ENCODE measurements around the gene MRPL22. TPM values are rescaled to one million over a fixed set of nuclear protein-coding genes. Genes with fewer than 3 reads are reported as not detected.

The MRPL22 gene
- total and polyA plus RNA-seq, 2 of the 4 experiments (the other 2 are of a cell fraction) = 13.3 to 58.0 TPM

DNA sequence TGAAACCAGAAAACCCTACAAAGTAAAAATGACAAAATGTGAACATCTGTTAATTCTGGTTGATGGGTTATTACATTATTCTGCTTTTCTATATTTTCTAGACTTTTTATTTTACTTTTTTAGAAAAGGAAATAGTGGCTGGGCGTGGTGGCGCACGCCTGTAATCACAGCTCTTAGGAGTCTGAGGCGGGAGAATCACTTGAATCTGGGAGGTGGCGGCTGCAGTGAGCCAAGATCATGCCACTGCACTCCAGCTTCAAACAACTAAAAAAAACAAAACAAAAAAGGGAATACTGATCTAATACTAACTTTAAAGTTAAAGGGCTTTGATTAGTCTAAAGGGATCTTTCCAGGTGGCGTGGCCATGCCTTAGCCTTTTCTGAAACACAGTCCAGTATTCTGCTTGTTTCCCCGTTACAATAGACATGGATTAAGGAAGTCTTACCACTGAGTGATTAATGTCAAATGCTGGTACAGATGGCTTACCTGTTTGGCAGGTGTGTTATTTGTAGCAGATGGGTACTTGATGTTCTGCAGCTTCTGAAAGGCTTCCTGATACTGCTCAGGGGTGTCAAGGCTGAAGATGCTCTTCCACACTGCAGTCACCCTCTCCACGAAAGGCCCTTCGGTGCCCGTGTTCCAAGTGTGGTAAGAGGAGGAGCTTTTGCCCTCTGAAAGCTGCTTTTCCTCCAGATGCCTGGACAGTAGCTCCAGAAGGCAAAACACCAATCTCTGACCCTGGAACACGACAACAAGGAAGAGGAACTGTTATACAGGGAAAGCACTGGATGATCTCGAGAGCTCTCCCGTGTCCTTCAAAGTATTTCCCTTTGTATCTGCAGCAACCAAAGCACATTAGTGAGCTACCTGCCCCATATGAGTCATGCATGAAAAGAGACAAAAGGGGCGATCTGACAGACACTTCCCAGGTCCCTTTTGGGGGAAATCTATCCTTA, 45.0 kb upstream of the MRPL22 start:
- CTCF ChIA-PET = no interaction called here
- no peaks in the 10 kb centered on the region for H4K20me1 ChIP-seq (ENCODE audit: insufficient read depth, low read length)
- no peaks in the 10 kb centered on the region for H3K27me3 ChIP-seq (ENCODE audit: control insufficient read depth, insufficient read depth, low read length)
- no peak overlapping the region for H2AK9ac ChIP-seq (replicated peaks; ENCODE audit: low read depth, low read length, poor library complexity)
- no peak overlapping the region for H2BK120ac ChIP-seq (ENCODE audit: low read depth, low read length)
- H3K79me1 ChIP-seq (ENCODE audit: low read depth in 1 of 2, low read length in 2 of 2) = no peaks in the 10 kb centered on the region
- H4K5ac ChIP-seq (ENCODE audit: low read depth, low read length) = no peak overlapping the region
- no peak overlapping the region for H2AFZ ChIP-seq (replicated peaks; ENCODE audit: low read length, poor library complexity)
- H2BK15ac ChIP-seq (ENCODE audit: low read depth, low read length) = no peak overlapping the region
- no peak for TF ChIP-seq MAZ (IDR thresholded peaks at IDR 0.05; ENCODE audit: borderline replicate concordance, low read depth, low read length)
- no peak for TF ChIP-seq CEBPB (IDR thresholded peaks at IDR 0.05; ENCODE audit: low read depth, low read length)
- TF ChIP-seq RCOR1 (IDR thresholded peaks at IDR 0.05; ENCODE audit: insufficient replicate concordance, low read length) = no peak
- TF ChIP-seq NFE2L2 (IDR thresholded peaks at IDR 0.05; ENCODE audit: low read depth, low read length) = no peak
- no peaks in the 10 kb centered on the region for H3K9me3 ChIP-seq (ENCODE audit: control insufficient read depth, insufficient read depth, low read length)
- H4K8ac ChIP-seq (ENCODE audit: low read depth in 2 of 2, low read length in 2 of 2) = no peak overlapping the region
- H3K56ac ChIP-seq (ENCODE audit: extremely low read depth, insufficient read depth, low read length) = no peak overlapping the region
- DNase-seq = no peak
- no peak overlapping the region for H3K4ac ChIP-seq (ENCODE audit: low read depth, low read length)
- no peak overlapping the region for H4K91ac ChIP-seq (ENCODE audit: insufficient read depth, low read depth, low read length)
- ATAC-seq (ENCODE audit: low read depth) = no peak
- no peak overlapping the region for H3K23ac ChIP-seq (ENCODE audit: low read depth, low read length)
- BruUV-seq (replicated peaks) = no TSS peak
- H3K4me2 ChIP-seq (ENCODE audit: low read depth, low read length) = no peak overlapping the region
- in situ Hi-C loops (cut with MboI; ENCODE audit: low sequenced_read_pairs) (no loop called here), intact Hi-C loops (cut with micrococcal nuclease) (no loop called here), dilution Hi-C loops (cut with HindIII; ENCODE audit: low sequenced_read_pairs, unreplicated experiment) (no loop called here)
- H3K9ac ChIP-seq (ENCODE audit: low read depth, low read length) = no peak overlapping the region
- H3K14ac ChIP-seq (replicated peaks; ENCODE audit: low read depth, low read length) = no peak overlapping the region
- H3K27ac ChIP-seq (ENCODE audit: insufficient read depth, low read length) = no peak overlapping the region
- H2BK5ac ChIP-seq (ENCODE audit: low read depth, low read length, poor library complexity, severe bottlenecking) = no peak overlapping the region
- H2AK5ac ChIP-seq (ENCODE audit: low read depth, low read length) = no peak overlapping the region
- peaks cover 42% of the 10 kb centered on the region for H3K36me3 ChIP-seq (ENCODE audit: control insufficient read depth, insufficient read depth, low read length)
- POLR2A ChIA-PET (ENCODE audit: unreplicated experiment) = interaction anchor here (0.6 kb wide), 1 partner anchor 8 kb away, joined by 5 read pairs; no protein-coding TSS in a partner anchor
- H2BK20ac ChIP-seq (ENCODE audit: low read depth, low read length) = no peak overlapping the region
- no peak overlapping the region for H3K4me3 ChIP-seq (ENCODE audit: insufficient read depth, low read depth, low read length)
- WGBS, 2 experiments (ENCODE audit: extremely low coverage in 2 of 2, insufficient read length in 1 of 2) = no CpG with 5 or more reads among the region's 14 CpGs
- H3K18ac ChIP-seq (ENCODE audit: low read depth, low read length) = no peak overlapping the region
- no peaks in the 10 kb centered on the region for H3K4me1 ChIP-seq (ENCODE audit: control insufficient read depth, insufficient read depth, low read length)
- H3K9me1 ChIP-seq (ENCODE audit: insufficient read depth, low read length) = no peaks in the 10 kb centered on the region; the same call in 1 of the 2 replicates
